HG03565 (cell line): ENCODE data around the gene ATP6V1F.

Experiments
- ATAC-seq: cut with Tn5 transposase; IDR thresholded peaks from one replicate; pipeline ENCODE4 v1.9.1; 2021; ENCODE audit warnings: mild to moderate bottlenecking, moderate library complexity; ENCODE audit not compliant: unreplicated experiment

Gene ATP6V1F

GRCh38 chr7:128914566-128915151 lies 52.0 kb downstream of the ATP6V1F start:
- no peak for ATAC-seq

GRCh38 chr7:128915271-128915819 lies 52.7 kb downstream of the ATP6V1F start:
- no peak for ATAC-seq
